ENCODE measurements around the gene AKR1C2. TPM values are rescaled to one million over a fixed set of nuclear protein-coding genes. Genes with fewer than 3 reads are reported as not detected.

Gene AKR1C2
- total and polyA plus RNA-seq, 9 of the 15 experiments (the other 6 are each of a cell fraction or from before 2014, with no cell fraction given): 13.8 to 74.0 (median 30.5) TPM

DNA sequence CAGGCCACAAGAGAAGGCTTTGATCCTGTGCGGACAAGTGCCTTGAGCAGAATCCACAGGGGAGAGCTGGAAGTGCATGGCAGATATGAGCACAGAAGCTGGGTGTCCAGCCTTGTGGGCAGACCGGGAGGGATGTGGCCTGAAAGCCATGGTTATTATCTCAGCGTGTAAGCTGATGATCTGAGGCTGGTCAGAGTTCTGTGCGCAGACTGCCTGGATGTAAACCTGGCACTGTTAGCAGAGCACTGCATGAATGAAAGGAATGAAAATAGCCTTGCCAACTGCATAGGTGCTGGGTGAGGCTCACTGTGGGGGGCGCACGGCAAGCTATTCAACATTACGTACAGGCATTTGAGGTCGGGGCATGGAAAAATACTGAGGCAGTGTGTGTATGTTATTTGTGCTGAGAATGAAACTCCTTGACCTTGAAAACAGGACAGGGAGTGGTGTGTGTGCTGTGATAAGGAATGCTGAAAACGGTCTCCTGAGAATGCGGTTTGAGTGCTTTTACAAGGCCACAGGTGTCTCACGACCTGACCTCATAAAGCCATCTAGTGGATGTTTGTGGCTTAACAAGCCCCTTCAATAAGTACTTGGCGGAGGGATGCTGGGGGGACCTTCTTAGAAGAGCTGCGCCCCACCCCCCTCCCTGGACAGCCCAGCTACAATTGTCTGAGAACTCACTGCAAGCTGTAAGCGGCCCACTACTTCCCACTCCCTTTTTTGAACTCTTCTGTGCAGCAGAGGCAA, 21.8 kb downstream of the AKR1C2 start (continued):
- TF ChIP-seq, protein P1, sequence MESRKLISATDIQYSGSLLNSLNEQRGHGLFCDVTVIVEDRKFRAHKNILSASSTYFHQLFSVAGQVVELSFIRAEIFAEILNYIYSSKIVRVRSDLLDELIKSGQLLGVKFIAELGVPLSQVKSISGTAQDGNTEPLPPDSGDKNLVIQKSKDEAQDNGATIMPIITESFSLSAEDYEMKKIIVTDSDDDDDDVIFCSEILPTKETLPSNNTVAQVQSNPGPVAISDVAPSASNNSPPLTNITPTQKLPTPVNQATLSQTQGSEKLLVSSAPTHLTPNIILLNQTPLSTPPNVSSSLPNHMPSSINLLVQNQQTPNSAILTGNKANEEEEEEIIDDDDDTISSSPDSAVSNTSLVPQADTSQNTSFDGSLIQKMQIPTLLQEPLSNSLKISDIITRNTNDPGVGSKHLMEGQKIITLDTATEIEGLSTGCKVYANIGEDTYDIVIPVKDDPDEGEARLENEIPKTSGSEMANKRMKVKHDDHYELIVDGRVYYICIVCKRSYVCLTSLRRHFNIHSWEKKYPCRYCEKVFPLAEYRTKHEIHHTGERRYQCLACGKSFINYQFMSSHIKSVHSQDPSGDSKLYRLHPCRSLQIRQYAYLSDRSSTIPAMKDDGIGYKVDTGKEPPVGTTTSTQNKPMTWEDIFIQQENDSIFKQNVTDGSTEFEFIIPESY (CRISPR knock-in tag; IDR thresholded peaks at IDR 0.05): no peak
- TF ChIP-seq RBM39 (optimal IDR thresholded peaks at IDR 0.05; ENCODE audit: low read depth, low read length) (no peak), MCM3 (IDR thresholded peaks at IDR 0.05) (no peak), ZNF444 (CRISPR knock-in tag; IDR thresholded peaks at IDR 0.05) (no peak), MLLT1 (IDR thresholded peaks at IDR 0.05) (peak in 1 of 2 experiments; percentile 84; a peak in 2 of 4 replicates), STAG1 (CRISPR knock-in tag; IDR thresholded peaks at IDR 0.05; ENCODE audit: borderline replicate concordance) (no peak), ZNF282 (CRISPR knock-in tag; IDR thresholded peaks at IDR 0.05) (no peak), ZNF551 (CRISPR knock-in tag; IDR thresholded peaks at IDR 0.05) (no peak), SRSF3 (IDR thresholded peaks at IDR 0.05; ENCODE audit: insufficient read depth, low read length) (no peak), BACH1 (tag; IDR thresholded peaks at IDR 0.05) (no peak), NRF1 (conservative IDR thresholded peaks at IDR 0.05 in 1 of 2, IDR thresholded peaks at IDR 0.05 in 1 of 2) (peak; percentile 62 to 70), KDM4B (IDR thresholded peaks at IDR 0.05; ENCODE audit: borderline replicate concordance in 2 of 2, low read depth in 1 of 2) (no peak; a peak in 1 of 4 replicates)
- TF ChIP-seq, protein P2, sequence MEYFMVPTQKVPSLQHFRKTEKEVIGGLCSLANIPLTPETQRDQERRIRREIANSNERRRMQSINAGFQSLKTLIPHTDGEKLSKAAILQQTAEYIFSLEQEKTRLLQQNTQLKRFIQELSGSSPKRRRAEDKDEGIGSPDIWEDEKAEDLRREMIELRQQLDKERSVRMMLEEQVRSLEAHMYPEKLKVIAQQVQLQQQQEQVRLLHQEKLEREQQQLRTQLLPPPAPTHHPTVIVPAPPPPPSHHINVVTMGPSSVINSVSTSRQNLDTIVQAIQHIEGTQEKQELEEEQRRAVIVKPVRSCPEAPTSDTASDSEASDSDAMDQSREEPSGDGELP (CRISPR knock-in tag; IDR thresholded peaks at IDR 0.05; ENCODE audit: borderline replicate concordance): peak; percentile 64
- TF ChIP-seq, protein P3, sequence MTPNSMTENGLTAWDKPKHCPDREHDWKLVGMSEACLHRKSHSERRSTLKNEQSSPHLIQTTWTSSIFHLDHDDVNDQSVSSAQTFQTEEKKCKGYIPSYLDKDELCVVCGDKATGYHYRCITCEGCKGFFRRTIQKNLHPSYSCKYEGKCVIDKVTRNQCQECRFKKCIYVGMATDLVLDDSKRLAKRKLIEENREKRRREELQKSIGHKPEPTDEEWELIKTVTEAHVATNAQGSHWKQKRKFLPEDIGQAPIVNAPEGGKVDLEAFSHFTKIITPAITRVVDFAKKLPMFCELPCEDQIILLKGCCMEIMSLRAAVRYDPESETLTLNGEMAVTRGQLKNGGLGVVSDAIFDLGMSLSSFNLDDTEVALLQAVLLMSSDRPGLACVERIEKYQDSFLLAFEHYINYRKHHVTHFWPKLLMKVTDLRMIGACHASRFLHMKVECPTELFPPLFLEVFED (CRISPR knock-in tag; conservative IDR thresholded peaks at IDR 0.05): no peak; the same call in 1 of the 2 replicates
- TF ChIP-seq, protein P4, sequence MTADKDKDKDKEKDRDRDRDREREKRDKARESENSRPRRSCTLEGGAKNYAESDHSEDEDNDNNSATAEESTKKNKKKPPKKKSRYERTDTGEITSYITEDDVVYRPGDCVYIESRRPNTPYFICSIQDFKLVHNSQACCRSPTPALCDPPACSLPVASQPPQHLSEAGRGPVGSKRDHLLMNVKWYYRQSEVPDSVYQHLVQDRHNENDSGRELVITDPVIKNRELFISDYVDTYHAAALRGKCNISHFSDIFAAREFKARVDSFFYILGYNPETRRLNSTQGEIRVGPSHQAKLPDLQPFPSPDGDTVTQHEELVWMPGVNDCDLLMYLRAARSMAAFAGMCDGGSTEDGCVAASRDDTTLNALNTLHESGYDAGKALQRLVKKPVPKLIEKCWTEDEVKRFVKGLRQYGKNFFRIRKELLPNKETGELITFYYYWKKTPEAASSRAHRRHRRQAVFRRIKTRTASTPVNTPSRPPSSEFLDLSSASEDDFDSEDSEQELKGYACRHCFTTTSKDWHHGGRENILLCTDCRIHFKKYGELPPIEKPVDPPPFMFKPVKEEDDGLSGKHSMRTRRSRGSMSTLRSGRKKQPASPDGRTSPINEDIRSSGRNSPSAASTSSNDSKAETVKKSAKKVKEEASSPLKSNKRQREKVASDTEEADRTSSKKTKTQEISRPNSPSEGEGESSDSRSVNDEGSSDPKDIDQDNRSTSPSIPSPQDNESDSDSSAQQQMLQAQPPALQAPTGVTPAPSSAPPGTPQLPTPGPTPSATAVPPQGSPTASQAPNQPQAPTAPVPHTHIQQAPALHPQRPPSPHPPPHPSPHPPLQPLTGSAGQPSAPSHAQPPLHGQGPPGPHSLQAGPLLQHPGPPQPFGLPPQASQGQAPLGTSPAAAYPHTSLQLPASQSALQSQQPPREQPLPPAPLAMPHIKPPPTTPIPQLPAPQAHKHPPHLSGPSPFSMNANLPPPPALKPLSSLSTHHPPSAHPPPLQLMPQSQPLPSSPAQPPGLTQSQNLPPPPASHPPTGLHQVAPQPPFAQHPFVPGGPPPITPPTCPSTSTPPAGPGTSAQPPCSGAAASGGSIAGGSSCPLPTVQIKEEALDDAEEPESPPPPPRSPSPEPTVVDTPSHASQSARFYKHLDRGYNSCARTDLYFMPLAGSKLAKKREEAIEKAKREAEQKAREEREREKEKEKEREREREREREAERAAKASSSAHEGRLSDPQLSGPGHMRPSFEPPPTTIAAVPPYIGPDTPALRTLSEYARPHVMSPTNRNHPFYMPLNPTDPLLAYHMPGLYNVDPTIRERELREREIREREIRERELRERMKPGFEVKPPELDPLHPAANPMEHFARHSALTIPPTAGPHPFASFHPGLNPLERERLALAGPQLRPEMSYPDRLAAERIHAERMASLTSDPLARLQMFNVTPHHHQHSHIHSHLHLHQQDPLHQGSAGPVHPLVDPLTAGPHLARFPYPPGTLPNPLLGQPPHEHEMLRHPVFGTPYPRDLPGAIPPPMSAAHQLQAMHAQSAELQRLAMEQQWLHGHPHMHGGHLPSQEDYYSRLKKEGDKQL (CRISPR knock-in tag; IDR thresholded peaks at IDR 0.05; ENCODE audit: borderline replicate concordance): no peak

Data from K562 (cell line).